Gastroesophageal sphincter (tissue), 4 donors: ENCODE measurements around the gene NTN3. TPM values are rescaled to one million over a fixed set of nuclear protein-coding genes. Genes with fewer than 3 reads are reported as not detected.

Experiments
- ATAC-seq: fragments of 150-250 bp; one replicate; pipeline ENCODE4 v1.9.1; 2016; ENCODE audit warnings: mild to moderate bottlenecking, moderate library complexity
- H3K27ac ChIP-seq, 4 donors: fragments of 200-600 bp; sonication (generic) in 3 of 4; 1 replicate in 3 of 4; 2 replicates in 1 of 4; pipeline ENCODE4 v1.5.1; 2016 to 2019
- H3K27me3 ChIP-seq: fragments of 200-600 bp; sonication (generic); one replicate; pipeline ENCODE4 v1.5.1; 2019
- H3K36me3 ChIP-seq, 2 donors: fragments of 200-600 bp; sonication (generic); one replicate each; pipeline ENCODE4 v1.5.1; 2019; ENCODE audit warnings: control low read depth in 1 of 2
- H3K4me1 ChIP-seq, 3 donors: fragments of 200-600 bp; sonication (generic); 1 replicate in 2 of 3; 2 replicates in 1 of 3; pipeline ENCODE4 v1.5.1; 2016 to 2019; ENCODE audit warnings: control low read depth in 2 of 3
- H3K4me3 ChIP-seq, 2 donors: fragments of 200-600 bp; sonication (generic); one replicate each; pipeline ENCODE4 v1.5.1; 2019; ENCODE audit warnings: mild to moderate bottlenecking in 1 of 2, moderate library complexity in 1 of 2
- H3K9me3 ChIP-seq, 3 donors: fragments of 200-600 bp; sonication (generic); one replicate each; pipeline ENCODE4 v1.5.1; 2017 to 2019; ENCODE audit warnings: control low read depth in 2 of 3
- CTCF ChIP-seq, 4 experiments: fragments of 200-600 bp in 2 of 4; fragments of 450-650 bp in 2 of 4; sonication (generic) in 1 of 4; IDR thresholded peaks; one replicate each; pipeline ENCODE4 v1.5.1; 2017 to 2019; ENCODE audit warnings: antibody characterized with exemption in 4 of 4, mild to moderate bottlenecking in 2 of 4, moderate library complexity in 2 of 4
- EP300 ChIP-seq: sonication (generic); formaldehyde crosslinking; IDR thresholded peaks from one replicate; pipeline ENCODE4 v1.6.1; 2017; ENCODE audit warnings: antibody characterized with exemption, mild to moderate bottlenecking
- POLR2A ChIP-seq, 2 donors: fragments of 450-650 bp; IDR thresholded peaks; one replicate each; pipeline ENCODE4 v1.6.1; 2017; ENCODE audit warnings: antibody characterized with exemption in 2 of 2, mild to moderate bottlenecking in 2 of 2, moderate library complexity in 1 of 2
- POLR2AphosphoS5 ChIP-seq: sonication (generic); formaldehyde crosslinking; IDR thresholded peaks from one replicate; pipeline ENCODE4 v1.6.1; 2017; ENCODE audit warnings: antibody characterized with exemption
- WGBS, 2 donors: methylation state at CpG; one replicate each; pipeline ENCODE4 v1.1.5; 2018; ENCODE audit warnings: low coverage in 1 of 2; 5-methylcytosine and 5-hydroxymethylcytosine counted together
- total RNA-seq, 4 donors: library from RNA; depleted of rRNA; stranded (reverse); fragments of >200 nt; gene quantifications; one replicate each; pipeline ENCODE4 v1.1.0, GENCODE V29; 2016

NTN3 gene
- total RNA-seq, 4 donors from 2014 or later, result not detected

- Histone ChIP-seq H3K4me3 (no peak overlapping the region), H3K27ac (peak overlapping the region in 1 of 4 donors; percentile 17)
- ATAC-seq, result no peak
Observed at GRCh38 chr16:2484898-2485508, 13.9 kb downstream of the NTN3 start.

GRCh38 chr16:2485811-2486507 is 14.9 kb downstream of the NTN3 start:
- Histone ChIP-seq H3K36me3 (peaks cover 0 to 21% of the 10 kb centered on the region in 2 donors), H3K4me1 (peaks cover 0 to 47% (median 10%) of the 10 kb centered on the region in 3 donors), H3K27ac (no peak overlapping the region), H3K27me3 (no peaks in the 10 kb centered on the region), H3K9me3 (no peaks in the 10 kb centered on the region), H3K4me3 (no peak overlapping the region)
- WGBS, 2 donors, result no CpG with 5 or more reads among the region's 33 CpGs
- no peak for TF ChIP-seq EP300
- no peak for TF ChIP-seq CTCF (IDR thresholded peaks at IDR 0.05)
- TF ChIP-seq POLR2AphosphoS5, result no peak
- ATAC-seq, result no peak

More at GRCh38 chr16:2484898-2485508, 13.9 kb downstream of the NTN3 start:
- peaks cover 0 to 12% of the 10 kb centered on the region in 2 donors for H3K36me3 ChIP-seq
- H3K9me3 ChIP-seq, result no peaks in the 10 kb centered on the region
- H3K4me1 ChIP-seq, result peaks cover 0 to 47% (median 10%) of the 10 kb centered on the region in 3 donors
- no peak for TF ChIP-seq POLR2A (IDR thresholded peaks at IDR 0.05)
- TF ChIP-seq CTCF (IDR thresholded peaks at IDR 0.05), result no peak
- no peak for TF ChIP-seq POLR2AphosphoS5
- no peak for TF ChIP-seq EP300
- 94 to 100% methylated on average over 1 to 4 of the region's 13 CpGs for WGBS, 2 donors
- H3K27me3 ChIP-seq, result no peaks in the 10 kb centered on the region

DNA sequence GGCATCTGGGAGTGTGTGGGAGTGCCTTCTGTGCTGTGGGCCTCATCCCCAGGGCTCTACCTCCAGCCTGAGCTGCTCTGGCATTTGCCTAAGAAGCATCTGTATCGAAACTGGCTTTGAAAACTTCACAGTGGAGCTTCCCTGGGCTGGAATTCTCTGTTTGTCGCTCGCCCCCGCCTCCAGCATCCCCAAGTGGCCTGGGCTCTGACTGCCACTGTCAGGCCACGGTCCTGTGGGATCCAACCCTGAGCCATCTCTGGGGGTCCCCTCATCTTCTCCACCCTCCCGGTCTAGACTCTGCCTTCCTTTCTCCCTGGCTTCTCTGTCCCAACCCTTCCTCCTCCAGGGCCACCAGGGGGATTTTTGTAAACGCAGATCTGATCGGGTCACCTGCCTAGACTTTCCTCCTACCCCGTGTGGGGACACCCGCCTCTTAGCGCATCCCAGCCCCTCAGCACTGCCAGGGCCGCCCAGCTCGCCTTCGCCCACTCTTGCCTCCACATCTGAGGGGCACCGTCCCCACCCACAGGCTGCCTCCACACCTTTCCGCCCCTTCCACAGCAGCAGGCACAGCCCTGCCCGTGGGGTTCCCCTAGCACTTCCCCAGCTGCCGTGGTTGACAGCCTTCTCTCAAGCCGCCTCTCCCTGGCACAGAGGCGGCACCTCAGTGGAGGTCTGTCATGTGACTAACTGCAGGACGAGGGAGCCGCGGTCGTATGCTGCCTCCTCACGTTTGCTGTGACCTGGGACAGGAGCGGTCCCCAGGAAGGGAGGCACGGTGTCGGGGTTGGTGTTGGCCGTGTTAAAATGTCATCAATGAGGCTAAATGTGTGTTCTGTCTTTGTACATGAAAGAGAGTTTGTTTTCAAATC is 15.8 kb downstream of the NTN3 start:
- Histone ChIP-seq H3K27ac (no peak overlapping the region), H3K9me3 (no peaks in the 10 kb centered on the region), H3K4me1 (peaks cover 0 to 47% (median 10%) of the 10 kb centered on the region in 3 donors), H3K36me3 (peaks cover 0 to 21% of the 10 kb centered on the region in 2 donors), H3K27me3 (no peaks in the 10 kb centered on the region), H3K4me3 (no peak overlapping the region)
- 65 to 67% methylated on average over 12 to 14 of the region's 29 CpGs for WGBS, 2 donors
- no peak for ATAC-seq
- TF ChIP-seq EP300 (no peak), CTCF (IDR thresholded peaks at IDR 0.05) (peak in 1 of 4 experiments; percentile 10), POLR2A (IDR thresholded peaks at IDR 0.05) (no peak), POLR2AphosphoS5 (no peak)

DNA sequence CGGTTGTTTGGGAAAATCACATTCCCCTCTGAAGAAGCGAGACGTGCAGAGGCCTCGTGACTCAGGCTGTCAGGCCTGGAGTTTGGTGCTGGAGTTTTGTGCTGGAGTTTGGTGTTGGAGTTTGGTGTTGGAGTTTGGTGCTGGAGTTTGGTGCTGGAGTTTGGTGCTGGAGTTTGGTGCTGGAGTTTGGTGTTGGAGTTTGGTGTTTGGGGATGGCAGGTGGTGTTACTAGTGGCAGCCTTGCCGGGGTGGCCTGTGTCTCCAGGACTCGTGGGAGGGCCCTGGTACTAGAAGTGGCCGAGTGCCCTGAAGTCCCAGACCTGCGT is 16.4 kb downstream of the NTN3 start:
- Histone ChIP-seq H3K27ac (no peak overlapping the region), H3K4me1 (peaks cover 0 to 41% (median 8%) of the 10 kb centered on the region in 3 donors)

More for the DNA sequence above, 16.4 kb downstream of the NTN3 start:
- Histone ChIP-seq H3K4me3 (no peak overlapping the region), H3K36me3 (peaks cover 0 to 26% of the 10 kb centered on the region in 2 donors), H3K9me3 (no peaks in the 10 kb centered on the region), H3K27me3 (no peaks in the 10 kb centered on the region)
- 75 to 81% methylated on average over 4 of the region's 8 CpGs for WGBS, 2 donors
- ATAC-seq, result no peak
- TF ChIP-seq POLR2A (IDR thresholded peaks at IDR 0.05) (no peak), CTCF (IDR thresholded peaks at IDR 0.05) (no peak), EP300 (no peak), POLR2AphosphoS5 (no peak)
